ENCODE results near the gene MMADHC.

DNA sequence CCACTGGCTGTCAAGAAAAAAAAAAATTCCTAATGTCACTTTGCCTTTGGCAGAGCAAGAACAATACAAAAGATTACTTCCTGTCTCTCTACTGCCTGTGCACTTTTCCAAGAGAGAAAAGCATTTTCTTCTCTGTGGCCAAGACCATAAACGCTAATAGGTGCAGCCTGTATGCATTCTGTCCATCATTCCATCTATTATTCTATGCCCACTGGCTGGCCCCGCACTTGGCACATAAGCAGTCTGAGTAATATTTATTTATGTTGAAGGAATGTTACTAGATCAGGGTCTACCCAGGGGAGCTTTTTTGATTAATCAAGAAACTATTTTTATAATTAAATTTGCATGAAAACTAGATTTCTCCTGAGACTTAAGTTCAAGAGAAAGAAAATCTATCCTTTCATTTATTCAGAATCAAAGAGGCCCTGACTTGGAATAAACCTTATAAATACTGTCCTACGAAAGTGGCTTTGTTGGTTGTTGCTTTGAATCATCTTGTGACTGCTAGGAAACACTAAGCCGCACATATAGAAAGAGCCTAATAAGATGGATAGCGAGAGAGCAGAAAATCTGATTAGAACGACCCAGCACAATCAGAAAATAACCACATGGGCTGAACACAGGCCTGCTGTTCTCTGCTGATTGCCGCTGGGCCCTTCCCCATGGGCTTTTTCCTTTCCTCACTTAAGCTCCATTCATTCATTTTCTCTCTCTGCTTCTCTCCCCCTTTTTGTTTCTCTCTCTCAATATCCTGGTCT, 59.4 kb downstream of the MMADHC start:
- TF ChIP-seq, protein P1, sequence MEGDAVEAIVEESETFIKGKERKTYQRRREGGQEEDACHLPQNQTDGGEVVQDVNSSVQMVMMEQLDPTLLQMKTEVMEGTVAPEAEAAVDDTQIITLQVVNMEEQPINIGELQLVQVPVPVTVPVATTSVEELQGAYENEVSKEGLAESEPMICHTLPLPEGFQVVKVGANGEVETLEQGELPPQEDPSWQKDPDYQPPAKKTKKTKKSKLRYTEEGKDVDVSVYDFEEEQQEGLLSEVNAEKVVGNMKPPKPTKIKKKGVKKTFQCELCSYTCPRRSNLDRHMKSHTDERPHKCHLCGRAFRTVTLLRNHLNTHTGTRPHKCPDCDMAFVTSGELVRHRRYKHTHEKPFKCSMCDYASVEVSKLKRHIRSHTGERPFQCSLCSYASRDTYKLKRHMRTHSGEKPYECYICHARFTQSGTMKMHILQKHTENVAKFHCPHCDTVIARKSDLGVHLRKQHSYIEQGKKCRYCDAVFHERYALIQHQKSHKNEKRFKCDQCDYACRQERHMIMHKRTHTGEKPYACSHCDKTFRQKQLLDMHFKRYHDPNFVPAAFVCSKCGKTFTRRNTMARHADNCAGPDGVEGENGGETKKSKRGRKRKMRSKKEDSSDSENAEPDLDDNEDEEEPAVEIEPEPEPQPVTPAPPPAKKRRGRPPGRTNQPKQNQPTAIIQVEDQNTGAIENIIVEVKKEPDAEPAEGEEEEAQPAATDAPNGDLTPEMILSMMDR (IDR thresholded peaks at IDR 0.05), result no peak
- no peak for TF ChIP-seq POLR2A (IDR thresholded peaks at IDR 0.05)

All from thyroid gland (tissue), 4 donors.